Stimulated activated CD4-positive, alpha-beta T cell treated with anti-CD3 and anti-CD28 coated beads, Interleukin-12 subunit alpha, Interleukin-12 subunit beta, amount 100 ng/mL, for 48 hours (primary cell): ENCODE results near the gene VPS8.
"Not testable (repeated sequence)": the region's sequence is repeated elsewhere in the genome, so short reads cannot be mapped to it uniquely, and the experiment has no call there.

Experiments used
- DNase-seq, 3 donors: peaks; one replicate each; pipeline ENCODE4 v3.0.0-alpha.2; 2020; ENCODE audit warnings: low read depth in 2 of 3, low spot score in 1 of 3

The VPS8 gene

DNA sequence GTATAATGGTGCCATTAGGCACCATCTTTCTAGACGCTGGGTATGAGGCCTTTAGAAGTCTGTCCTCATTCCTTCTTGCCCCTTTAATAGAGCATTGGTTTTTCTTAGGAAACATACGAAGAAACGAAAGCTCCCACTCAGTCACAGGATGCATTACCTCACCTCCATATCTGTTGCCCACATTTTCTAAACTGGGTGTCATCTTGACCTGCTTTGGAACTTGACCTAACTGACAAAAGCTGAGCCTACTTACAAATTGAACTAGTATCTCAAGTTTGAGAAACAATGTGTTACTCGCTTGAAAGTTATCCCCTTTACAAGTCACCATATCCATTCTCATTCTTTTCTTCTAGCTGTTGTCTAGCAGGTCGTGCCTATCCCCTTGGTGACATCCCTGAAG lies 102.7 kb downstream of the VPS8 start:
- no peak for DNase-seq

DNA sequence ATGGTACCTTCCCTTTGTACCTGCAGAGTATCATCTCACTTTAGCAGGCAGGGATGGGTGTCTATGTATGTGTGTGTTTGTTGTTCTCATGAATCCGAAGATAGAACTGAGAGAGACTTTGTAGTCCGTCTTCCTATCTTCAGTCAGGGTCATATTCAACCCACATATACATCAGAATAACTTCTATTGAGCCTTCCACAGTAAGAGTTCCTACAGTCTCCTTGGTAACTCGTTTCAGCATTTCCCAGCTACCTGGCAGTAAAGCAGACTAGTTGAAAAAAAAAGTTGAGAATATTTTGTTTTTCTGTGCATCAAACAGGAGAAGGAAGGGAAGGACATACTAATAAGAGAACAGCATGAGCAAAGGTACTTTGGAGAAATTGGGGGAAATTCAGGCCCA lies 106.8 kb downstream of the VPS8 start:
- no peak for DNase-seq

- no peak for DNase-seq
These were observed 107.7 kb downstream of the VPS8 start for GRCh38 chr3:184919651-184920050.

GRCh38 chr3:184924547-184924946 lies 112.6 kb downstream of the VPS8 start:
- DNase-seq: no peak

GRCh38 chr3:184927796-184928315 lies 115.9 kb downstream of the VPS8 start:
- DNase-seq: no peak

GRCh38 chr3:184932777-184933176 lies 120.8 kb downstream of the VPS8 start:
- DNase-seq: no peak

GRCh38 chr3:184937611-184938010 lies 125.6 kb downstream of the VPS8 start:
- no peak for DNase-seq

GRCh38 chr3:184941408-184941807 lies 129.4 kb downstream of the VPS8 start:
- DNase-seq: no peak

- DNase-seq: no peak
These were observed 130.8 kb downstream of the VPS8 start for GRCh38 chr3:184942735-184943134.

DNA sequence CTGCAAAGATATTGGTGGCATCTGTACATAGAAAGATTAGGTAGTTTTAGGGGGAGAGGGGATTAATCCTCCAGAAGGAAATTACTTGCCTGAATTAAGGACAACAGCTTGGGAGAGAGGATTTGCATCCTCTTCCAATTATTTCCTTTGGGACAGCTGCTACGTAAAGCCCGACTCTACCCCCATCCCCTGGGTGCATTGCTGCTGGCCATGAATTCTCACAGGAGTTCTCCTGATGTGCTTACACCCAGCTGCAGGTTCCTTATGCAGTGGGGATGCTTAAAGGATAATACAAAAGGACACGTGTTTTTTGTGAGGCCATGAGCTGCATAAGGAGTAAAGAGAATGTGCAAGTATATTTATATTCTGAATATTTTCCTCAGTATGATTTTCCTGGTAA lies 132.3 kb downstream of the VPS8 start:
- DNase-seq: no peak

DNA sequence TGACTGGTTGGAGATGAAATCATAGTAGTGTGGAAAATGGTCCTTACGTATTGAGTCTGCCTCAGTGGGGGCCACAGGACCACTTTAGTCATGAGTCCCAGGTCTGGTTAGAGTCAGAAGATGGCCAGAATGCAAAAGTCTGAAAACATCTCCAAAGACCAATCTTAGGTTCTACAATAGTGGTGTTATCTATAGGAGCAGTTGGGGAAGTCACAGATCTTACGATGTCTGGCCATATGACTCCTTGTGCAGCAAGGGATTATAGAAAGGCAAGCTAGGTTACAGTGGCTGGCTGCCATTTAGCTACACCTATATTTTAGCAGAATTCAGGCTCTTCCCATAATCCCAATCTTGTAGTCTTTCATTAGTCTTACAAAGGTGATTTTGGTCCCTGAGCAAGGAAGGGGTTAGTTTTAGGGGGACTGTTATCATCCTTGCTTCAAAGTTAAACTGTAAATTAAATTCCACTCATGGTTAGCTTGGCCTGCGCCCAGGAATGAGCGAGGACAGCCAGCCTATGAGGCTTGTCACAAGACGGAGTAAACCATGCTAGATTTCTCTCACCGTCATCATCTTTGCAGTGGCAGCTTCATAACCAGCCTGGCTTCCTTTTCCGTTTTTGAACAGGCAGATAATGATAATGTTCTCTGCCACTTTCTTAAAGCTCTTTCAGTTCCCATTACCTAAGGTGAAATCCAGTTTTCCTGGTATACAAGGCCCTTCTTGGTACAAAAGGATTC lies 134.1 kb downstream of the VPS8 start:
- no peak for DNase-seq

- no peak for DNase-seq
These were observed 135.0 kb downstream of the VPS8 start for GRCh38 chr3:184946917-184947316.

GRCh38 chr3:184949251-184949965 lies 137.4 kb downstream of the VPS8 start:
- DNase-seq: no peak

GRCh38 chr3:184950816-184951215 lies 138.8 kb downstream of the VPS8 start:
- not testable (repeated sequence) for DNase-seq

- no peak for DNase-seq
These were observed 140.7 kb downstream of the VPS8 start for GRCh38 chr3:184952671-184953070.

DNA sequence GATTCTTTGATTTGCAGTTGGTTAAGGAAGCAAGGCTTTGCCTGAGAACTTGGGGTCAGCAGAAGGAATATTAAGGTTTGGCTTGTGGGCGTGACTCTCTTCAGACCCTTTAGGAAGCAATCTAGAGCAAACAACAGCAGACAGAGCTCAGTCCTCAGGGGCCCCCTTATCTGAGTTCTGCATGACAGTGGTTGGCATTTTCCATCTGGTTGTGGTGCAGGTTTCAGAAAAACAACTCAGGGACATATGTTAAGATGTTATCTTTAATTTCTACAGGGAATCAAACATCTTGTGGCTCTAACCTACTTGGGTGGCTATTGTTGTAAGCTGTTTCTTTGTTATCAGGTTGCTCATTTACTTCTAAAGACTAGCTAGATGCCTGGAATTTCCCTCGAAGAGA lies 141.4 kb downstream of the VPS8 start:
- DNase-seq: no peak

- no peak for DNase-seq
These were observed 142.3 kb downstream of the VPS8 start for GRCh38 chr3:184954251-184954650.

GRCh38 chr3:184954851-184955250 lies 142.9 kb downstream of the VPS8 start:
- not testable (repeated sequence) for DNase-seq

DNA sequence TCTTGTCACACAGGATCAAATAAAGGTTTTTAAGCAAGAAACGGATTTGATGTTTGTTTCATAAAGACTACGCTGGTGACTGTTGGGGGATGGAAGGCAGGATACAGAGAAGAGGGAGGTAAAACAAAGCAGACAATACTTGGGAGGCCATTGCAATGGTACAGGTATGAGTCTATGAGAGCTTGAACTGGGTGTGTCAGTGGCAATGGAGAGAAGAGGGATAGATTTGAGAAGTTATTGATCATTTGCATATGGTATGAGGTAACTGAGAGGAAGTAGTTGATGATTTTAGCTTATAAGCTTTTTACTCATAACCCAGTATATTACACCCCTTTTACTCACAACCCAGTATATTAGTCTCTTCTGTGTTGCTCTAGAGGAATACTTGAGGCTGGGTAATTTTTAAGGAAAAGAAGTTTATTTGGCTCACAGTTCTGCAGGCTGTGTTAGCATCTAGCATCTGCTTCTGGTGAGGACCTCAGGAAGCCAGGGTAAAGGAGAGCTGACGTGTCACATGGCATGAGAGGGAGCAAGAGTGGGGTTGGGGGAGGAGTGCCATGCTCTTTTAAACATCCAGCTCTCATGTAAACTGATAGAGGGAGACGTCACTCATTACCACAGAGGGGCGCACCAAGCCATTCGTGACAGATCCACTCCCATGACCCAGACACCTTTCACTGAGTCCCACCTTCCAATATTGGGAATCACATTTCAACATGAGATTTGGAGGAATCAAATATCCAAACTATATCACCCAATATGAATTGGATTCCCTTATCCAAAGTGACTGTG lies 153.9 kb downstream of the VPS8 start:
- DNase-seq: no peak

DNA sequence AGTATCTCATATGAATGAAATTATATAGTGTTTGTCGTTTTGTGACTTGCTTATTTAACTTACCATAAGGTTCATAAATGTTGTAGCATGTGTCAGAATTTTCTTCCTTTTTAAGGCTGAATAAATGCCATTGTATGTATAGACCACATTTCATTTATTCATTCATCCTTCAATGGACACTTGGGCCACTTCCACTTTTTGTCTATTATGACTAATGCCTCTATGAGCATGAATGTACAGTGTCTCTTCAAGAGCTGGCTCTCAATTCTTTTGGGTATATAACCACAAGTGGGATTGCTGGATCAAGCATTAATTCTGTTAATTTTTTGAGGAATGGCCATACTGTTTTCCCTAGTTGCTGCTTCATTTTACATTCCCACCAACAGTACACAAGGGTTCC lies 156.1 kb downstream of the VPS8 start:
- no peak for DNase-seq

DNA sequence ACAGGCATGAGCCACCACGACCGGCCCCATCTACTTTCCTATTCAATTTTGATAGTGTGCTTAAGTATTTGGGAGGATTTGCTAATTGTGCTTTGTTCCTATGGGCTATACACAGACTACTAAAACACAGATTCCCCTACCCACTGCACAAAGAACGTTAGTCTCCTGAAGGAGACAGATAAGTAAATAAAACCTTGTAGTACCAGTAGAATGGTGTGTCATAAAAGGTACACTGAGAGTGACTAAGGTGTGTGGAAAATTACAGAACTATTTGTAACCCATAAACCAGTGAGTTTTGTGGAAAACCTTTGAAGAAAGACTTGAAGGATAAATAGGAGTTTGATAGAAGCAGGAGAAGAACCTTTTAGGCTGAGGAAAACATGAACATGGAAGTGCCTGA lies 158.2 kb downstream of the VPS8 start:
- DNase-seq: no peak

GRCh38 chr3:184977796-184978195 lies 165.8 kb downstream of the VPS8 start:
- no peak for DNase-seq
